K562 treated with DMSO at 1 percent for 24 hours (cell line): Measurements from ENCODE around the gene PKHD1. TPM values are rescaled to one million over a fixed set of nuclear protein-coding genes. Genes with fewer than 3 reads are reported as not detected.

Experiments
- total RNA-seq: library from RNA; unstranded; fragments of 300-600 nt; gene quantifications from 2 replicates; pipeline ENCODE4 v1.2.3, GENCODE V29; 2022; ENCODE audit warnings: low read depth; ENCODE audit not compliant: insufficient read depth

The PKHD1 gene, protein sequence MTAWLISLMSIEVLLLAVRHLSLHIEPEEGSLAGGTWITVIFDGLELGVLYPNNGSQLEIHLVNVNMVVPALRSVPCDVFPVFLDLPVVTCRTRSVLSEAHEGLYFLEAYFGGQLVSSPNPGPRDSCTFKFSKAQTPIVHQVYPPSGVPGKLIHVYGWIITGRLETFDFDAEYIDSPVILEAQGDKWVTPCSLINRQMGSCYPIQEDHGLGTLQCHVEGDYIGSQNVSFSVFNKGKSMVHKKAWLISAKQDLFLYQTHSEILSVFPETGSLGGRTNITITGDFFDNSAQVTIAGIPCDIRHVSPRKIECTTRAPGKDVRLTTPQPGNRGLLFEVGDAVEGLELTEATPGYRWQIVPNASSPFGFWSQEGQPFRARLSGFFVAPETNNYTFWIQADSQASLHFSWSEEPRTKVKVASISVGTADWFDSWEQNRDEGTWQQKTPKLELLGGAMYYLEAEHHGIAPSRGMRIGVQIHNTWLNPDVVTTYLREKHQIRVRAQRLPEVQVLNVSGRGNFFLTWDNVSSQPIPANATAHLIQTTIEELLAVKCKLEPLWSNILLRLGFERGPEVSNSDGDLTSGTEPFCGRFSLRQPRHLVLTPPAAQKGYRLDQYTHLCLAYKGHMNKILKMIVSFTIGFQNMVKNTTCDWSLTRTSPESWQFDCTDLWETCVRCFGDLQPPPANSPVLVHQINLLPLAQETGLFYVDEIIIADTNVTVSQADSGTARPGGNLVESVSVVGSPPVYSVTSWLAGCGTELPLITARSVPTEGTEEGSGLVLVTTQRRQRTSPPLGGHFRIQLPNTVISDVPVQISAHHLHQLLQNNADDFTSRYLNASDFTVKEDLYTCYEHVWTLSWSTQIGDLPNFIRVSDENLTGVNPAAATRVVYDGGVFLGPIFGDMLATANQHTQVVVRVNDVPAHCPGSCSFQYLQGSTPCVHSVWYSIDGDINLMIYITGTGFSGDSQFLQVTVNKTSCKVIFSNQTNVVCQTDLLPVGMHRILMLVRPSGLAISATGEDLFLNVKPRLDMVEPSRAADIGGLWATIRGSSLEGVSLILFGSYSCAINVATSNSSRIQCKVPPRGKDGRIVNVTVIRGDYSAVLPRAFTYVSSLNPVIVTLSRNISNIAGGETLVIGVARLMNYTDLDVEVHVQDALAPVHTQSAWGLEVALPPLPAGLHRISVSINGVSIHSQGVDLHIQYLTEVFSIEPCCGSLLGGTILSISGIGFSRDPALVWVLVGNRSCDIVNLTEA (N-terminal part only)
- 0.08 TPM in 1 of 2 replicates, not detected in the other for total RNA-seq

DNA sequence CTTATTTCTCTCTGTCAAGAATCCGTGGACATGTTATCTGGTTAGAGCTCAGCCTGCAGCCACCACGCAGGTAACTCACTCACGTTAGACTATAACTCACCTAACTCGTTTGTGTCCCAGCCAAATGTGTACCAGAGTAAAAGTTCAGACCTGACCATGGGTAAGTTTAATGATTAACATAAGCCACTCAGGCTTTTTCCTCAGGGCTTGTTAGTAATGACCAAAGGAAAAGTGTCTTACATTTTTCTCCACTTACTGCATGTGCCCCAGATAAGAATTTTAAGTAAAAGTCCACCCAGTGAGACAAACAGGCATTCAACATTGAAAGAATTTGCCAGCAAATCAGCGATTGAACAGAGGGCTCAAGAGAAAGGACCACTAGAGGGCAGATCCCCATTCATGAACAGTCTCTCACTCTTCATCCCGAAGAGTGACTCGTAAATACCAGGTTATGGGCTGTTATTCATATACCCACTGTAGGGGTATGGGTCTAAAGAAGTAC is at the start of gene PKHD1:
TSS of gene PKHD1 (minus strand) at position 116 of the 502 bp plus-strand sequence. CDS start 2,680 bp downstream, outside the sequence.

Other genes starting within 250 kb of the PKHD1 start
- not detected in 2 replicates for gene IL17A, start 98.8 kb upstream of the PKHD1 start, total RNA-seq
- gene IL17F, start 156.9 kb upstream of the PKHD1 start, total RNA-seq, result not detected in 2 replicates
- gene MCM3, start 197.1 kb upstream of the PKHD1 start, total RNA-seq, result 162 and 173 TPM in 2 replicates